ENCODE measurements around the gene TXNRD2.
A peak's percentile ranks its signal among the peaks of the same experiment; 100 is the strongest.

The TXNRD2 gene

GRCh38 chr22:19853058-19853878, 88.3 kb downstream of the TXNRD2 start:
- no peaks in the 10 kb centered on the region for H3K27me3 ChIP-seq (ENCODE audit: control insufficient read depth, insufficient read depth, low read length)
- H3K9me3 ChIP-seq (ENCODE audit: control insufficient read depth, insufficient read depth, low read length): no peaks in the 10 kb centered on the region
- peak overlapping the region; percentile 96 for H3K9ac ChIP-seq (ENCODE audit: low read depth, low read length)
- H3K4me1 ChIP-seq (ENCODE audit: control insufficient read depth, insufficient read depth, low read length): peaks cover 2% of the 10 kb centered on the region
- H3K36me3 ChIP-seq (ENCODE audit: control insufficient read depth, insufficient read depth, low read length): peaks cover 23% of the 10 kb centered on the region
- peak overlapping the region; percentile 92 for H3K4me3 ChIP-seq (ENCODE audit: low read depth, low read length)

DNA sequence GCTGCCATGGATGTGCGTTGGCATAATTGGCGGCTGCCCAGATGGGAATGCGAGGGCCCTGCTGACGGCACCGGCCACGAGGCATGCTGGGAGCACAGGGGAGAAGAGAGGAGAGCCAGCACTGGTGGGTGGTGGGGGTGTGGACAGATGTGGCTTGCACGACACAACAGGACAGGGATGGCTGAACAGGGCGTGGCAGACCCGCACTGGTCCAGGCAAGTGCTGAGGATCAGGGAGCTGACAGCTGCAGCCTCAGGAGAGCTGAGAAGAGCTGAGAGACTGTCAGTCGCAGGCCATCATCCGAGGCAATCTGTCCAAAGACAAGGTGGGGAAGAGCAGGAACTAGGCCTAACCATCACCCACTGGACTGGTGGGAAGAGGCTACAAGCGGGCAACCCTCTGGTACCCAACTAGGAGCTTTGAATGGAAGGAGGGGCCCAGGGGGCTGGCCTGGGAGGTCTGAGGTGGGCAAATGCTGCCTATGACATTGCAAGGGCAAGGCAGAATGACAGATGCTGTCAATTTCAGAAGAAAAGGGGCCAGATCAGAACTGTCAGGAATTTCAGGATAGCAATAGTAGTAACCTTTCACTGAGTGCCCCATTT, 89.3 kb downstream of the TXNRD2 start:
- H3K27me3 ChIP-seq (ENCODE audit: control insufficient read depth, insufficient read depth, low read length): no peaks in the 10 kb centered on the region
- H3K4me3 ChIP-seq (ENCODE audit: low read depth, low read length): no peak overlapping the region
- H3K36me3 ChIP-seq (ENCODE audit: control insufficient read depth, insufficient read depth, low read length): peaks cover 23% of the 10 kb centered on the region
- H3K9ac ChIP-seq (ENCODE audit: low read depth, low read length): no peak overlapping the region
- H3K4me1 ChIP-seq (ENCODE audit: control insufficient read depth, insufficient read depth, low read length): peaks cover 2% of the 10 kb centered on the region
- H3K9me3 ChIP-seq (ENCODE audit: control insufficient read depth, insufficient read depth, low read length): no peaks in the 10 kb centered on the region

DNA sequence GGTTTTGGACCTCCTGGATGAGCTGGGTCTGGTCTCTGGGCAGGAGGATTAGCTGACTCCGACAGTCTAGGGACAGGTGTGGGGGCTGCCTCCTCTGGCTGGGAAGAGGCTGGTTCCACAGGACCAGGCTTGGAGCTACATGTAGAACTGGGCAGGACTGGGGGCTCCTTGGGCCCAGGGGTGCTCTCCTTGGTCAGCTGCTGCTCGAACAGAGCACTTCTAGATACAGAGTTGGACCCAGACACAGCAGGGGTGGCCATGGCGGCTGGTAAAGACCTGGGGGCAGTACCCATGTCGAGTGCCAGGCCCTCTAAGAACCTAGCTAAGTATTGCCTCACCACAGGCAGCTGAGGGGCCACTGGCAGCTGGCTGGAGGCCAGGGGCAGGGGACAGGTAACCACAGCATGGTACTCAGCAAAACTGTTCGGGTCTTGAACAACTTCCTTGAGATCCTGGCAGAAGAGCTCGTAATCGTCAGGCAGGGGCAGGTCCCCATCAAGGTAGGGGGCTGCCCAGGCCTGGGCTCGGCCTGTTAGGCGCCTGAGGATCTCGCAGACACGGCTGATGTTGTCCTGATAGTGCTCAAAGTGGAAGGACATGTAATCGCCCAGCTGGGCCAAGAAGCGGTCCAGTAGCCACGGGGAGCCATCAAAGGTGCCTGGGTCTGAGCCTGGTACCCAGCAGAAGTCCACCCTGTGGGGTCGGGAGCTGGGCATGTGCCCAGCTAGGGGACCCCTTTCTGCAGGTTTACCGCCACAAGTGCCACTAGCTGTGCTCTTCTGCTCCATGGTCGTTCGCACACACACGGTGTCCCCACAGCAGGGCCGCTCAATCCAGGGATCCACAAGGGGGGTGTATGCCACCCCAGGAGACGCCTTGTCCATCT, 90.1 kb downstream of the TXNRD2 start:
- H3K9ac ChIP-seq (ENCODE audit: low read depth, low read length): no peak overlapping the region
- H3K4me1 ChIP-seq (ENCODE audit: control insufficient read depth, insufficient read depth, low read length): peaks cover 2% of the 10 kb centered on the region
- no peaks in the 10 kb centered on the region for H3K9me3 ChIP-seq (ENCODE audit: control insufficient read depth, insufficient read depth, low read length)
- no peaks in the 10 kb centered on the region for H3K27me3 ChIP-seq (ENCODE audit: control insufficient read depth, insufficient read depth, low read length)
- no peak overlapping the region for H3K4me3 ChIP-seq (ENCODE audit: low read depth, low read length)
- H3K36me3 ChIP-seq (ENCODE audit: control insufficient read depth, insufficient read depth, low read length): peaks cover 23% of the 10 kb centered on the region

DNA sequence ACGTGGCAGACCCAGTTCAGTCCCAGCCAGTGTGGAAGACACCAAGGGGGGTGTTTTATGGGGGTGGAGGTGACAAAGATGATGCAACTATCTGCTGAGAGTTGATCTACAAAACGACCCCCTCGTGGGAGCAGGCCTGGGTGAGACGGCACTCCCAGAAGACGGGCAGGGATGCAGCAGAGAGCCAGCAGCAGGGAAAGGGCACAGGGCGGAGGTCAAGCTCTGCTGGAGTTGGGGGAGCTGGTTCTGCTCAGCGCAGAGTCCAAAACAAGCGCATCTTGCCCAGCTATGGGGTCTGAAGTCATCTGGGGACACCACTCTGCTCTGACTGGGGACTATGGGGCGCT, 90.9 kb downstream of the TXNRD2 start:
- no peaks in the 10 kb centered on the region for H3K27me3 ChIP-seq (ENCODE audit: control insufficient read depth, insufficient read depth, low read length)
- H3K4me1 ChIP-seq (ENCODE audit: control insufficient read depth, insufficient read depth, low read length): no peaks in the 10 kb centered on the region
- no peaks in the 10 kb centered on the region for H3K9me3 ChIP-seq (ENCODE audit: control insufficient read depth, insufficient read depth, low read length)
- H3K36me3 ChIP-seq (ENCODE audit: control insufficient read depth, insufficient read depth, low read length): peaks cover 23% of the 10 kb centered on the region
- no peak overlapping the region for H3K4me3 ChIP-seq (ENCODE audit: low read depth, low read length)
- H3K9ac ChIP-seq (ENCODE audit: low read depth, low read length): no peak overlapping the region

GRCh38 chr22:19849835-19850762, 91.5 kb downstream of the TXNRD2 start:
- H3K9me3 ChIP-seq (ENCODE audit: control insufficient read depth, insufficient read depth, low read length): no peaks in the 10 kb centered on the region
- no peaks in the 10 kb centered on the region for H3K27me3 ChIP-seq (ENCODE audit: control insufficient read depth, insufficient read depth, low read length)
- peaks cover 23% of the 10 kb centered on the region for H3K36me3 ChIP-seq (ENCODE audit: control insufficient read depth, insufficient read depth, low read length)
- H3K4me1 ChIP-seq (ENCODE audit: control insufficient read depth, insufficient read depth, low read length): no peaks in the 10 kb centered on the region
- H3K4me3 ChIP-seq (ENCODE audit: low read depth, low read length): no peak overlapping the region
- H3K9ac ChIP-seq (ENCODE audit: low read depth, low read length): no peak overlapping the region

DNA sequence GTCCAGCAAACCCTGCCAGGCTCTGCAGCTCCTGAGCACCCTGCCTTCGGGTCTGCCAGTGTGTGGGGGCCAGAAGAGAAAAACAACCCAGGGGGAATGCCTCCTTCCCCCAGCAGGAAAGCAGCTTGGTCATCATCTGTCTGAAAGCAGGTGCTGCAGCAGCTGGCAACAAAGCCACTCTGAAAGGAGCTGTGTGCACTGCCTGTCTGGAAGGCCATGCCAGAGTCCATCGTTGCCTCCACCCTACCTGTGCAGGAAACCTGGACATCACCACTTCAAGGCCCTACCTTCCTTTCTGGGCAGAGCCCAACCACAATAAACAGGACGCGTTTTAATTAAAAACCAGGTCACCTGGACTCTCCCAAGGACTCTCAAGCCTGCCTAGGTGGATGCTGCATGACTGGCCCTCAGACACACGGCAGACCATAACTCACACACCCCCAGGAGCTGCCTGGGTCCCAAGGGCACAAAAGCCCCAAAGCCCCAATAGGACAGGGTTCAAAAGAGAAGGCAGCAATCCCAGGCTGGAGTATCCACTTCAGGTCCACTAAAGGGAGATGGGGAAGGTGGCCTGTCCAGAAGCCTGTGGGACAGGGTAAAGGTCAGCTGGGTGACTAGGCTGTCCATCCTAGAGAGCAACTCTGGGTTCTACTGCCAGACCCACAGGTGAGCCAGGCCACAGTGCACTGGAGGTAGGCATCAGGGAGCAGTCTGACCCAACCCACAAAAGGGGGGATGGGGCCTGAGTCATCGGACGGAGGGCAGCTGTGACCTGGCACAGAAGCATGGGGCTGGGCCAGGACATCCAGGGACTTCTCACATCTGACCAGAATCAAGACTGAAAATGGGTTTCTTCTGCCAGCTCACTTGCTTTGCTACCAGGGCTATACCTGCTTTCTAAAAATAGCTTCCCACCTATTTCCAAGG, 93.1 kb downstream of the TXNRD2 start:
- H3K27me3 ChIP-seq (ENCODE audit: control insufficient read depth, insufficient read depth, low read length): no peaks in the 10 kb centered on the region
- no peak overlapping the region for H3K4me3 ChIP-seq (ENCODE audit: low read depth, low read length)
- no peaks in the 10 kb centered on the region for H3K4me1 ChIP-seq (ENCODE audit: control insufficient read depth, insufficient read depth, low read length)
- H3K36me3 ChIP-seq (ENCODE audit: control insufficient read depth, insufficient read depth, low read length): peaks cover 20% of the 10 kb centered on the region
- H3K9me3 ChIP-seq (ENCODE audit: control insufficient read depth, insufficient read depth, low read length): no peaks in the 10 kb centered on the region
- no peak overlapping the region for H3K9ac ChIP-seq (ENCODE audit: low read depth, low read length)

DNA sequence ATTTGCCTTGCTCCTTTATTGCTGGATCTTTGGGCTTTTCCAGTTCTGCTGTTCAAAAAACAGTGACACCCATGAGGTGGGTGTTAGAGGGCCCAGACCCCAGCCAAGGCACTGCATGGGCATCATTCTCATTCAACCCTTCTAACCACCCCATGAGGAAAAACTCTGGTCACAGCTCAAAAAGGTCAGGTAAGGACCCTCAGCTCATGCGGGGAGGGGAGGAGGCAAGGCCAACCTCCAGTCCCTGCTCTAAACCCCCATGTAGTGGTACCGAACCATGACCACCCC, 94.3 kb downstream of the TXNRD2 start:
- no peak overlapping the region for H3K9ac ChIP-seq (ENCODE audit: low read depth, low read length)
- peaks cover 2% of the 10 kb centered on the region for H3K4me1 ChIP-seq (ENCODE audit: control insufficient read depth, insufficient read depth, low read length)
- H3K4me3 ChIP-seq (ENCODE audit: low read depth, low read length): no peak overlapping the region
- H3K9me3 ChIP-seq (ENCODE audit: control insufficient read depth, insufficient read depth, low read length): no peaks in the 10 kb centered on the region
- H3K27me3 ChIP-seq (ENCODE audit: control insufficient read depth, insufficient read depth, low read length): no peaks in the 10 kb centered on the region
- peaks cover 20% of the 10 kb centered on the region for H3K36me3 ChIP-seq (ENCODE audit: control insufficient read depth, insufficient read depth, low read length)

DNA sequence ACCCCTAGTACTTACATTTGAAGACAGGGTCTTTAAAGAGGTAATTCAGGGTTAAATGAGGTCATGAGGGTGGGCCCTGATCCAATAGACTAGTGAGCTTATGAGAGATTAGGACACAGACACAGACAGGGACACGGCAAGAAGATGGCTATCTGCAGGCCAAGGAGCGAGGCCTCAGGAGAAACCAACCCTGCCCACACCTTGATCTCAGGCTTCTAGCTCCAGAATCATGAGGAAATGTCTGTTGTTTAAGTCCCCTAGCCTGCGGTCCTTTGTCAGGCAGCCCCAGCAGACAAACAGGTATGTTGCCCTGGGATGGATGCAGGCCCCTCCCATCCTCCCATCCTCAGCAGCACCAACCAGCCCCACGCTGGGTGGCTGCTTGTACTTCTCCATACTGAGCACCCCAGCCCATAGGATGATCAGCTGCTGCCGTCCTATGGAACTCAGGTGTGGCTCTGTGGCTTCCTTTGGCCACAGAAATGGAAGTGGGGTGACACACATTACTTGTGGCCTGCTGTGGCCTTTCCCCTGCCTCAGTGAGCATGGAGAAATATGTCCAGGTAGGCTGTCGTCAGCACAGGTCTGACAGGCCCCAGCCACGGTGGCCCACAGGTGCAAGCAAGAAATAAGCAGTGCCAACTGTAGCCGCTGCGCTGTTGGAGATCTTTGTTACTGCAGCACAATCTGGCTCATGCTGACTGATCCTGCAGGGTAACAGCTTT, 94.8 kb downstream of the TXNRD2 start:
- Histone ChIP-seq H3K36me3 (ENCODE audit: control insufficient read depth, insufficient read depth, low read length) (peaks cover 15% of the 10 kb centered on the region), H3K9ac (ENCODE audit: low read depth, low read length) (no peak overlapping the region), H3K4me1 (ENCODE audit: control insufficient read depth, insufficient read depth, low read length) (peaks cover 2% of the 10 kb centered on the region)

GRCh38 chr22:19845054-19845722, 96.4 kb downstream of the TXNRD2 start:
- H3K9me3 ChIP-seq (ENCODE audit: control insufficient read depth, insufficient read depth, low read length): no peaks in the 10 kb centered on the region

More for the DNA sequence above, 94.8 kb downstream of the TXNRD2 start:
- Histone ChIP-seq H3K27me3 (ENCODE audit: control insufficient read depth, insufficient read depth, low read length) (no peaks in the 10 kb centered on the region), H3K4me3 (ENCODE audit: low read depth, low read length) (no peak overlapping the region), H3K9me3 (ENCODE audit: control insufficient read depth, insufficient read depth, low read length) (no peaks in the 10 kb centered on the region)

More at GRCh38 chr22:19845054-19845722, 96.4 kb downstream of the TXNRD2 start:
- Histone ChIP-seq H3K4me3 (ENCODE audit: low read depth, low read length) (no peak overlapping the region), H3K4me1 (ENCODE audit: control insufficient read depth, insufficient read depth, low read length) (peaks cover 2% of the 10 kb centered on the region), H3K9ac (ENCODE audit: low read depth, low read length) (no peak overlapping the region), H3K36me3 (ENCODE audit: control insufficient read depth, insufficient read depth, low read length) (peaks cover under 1% of the 10 kb centered on the region), H3K27me3 (ENCODE audit: control insufficient read depth, insufficient read depth, low read length) (no peaks in the 10 kb centered on the region)

All from iPS-15b (cell line).